GM18858 (cell line): ENCODE data around the gene RYR2.
"Not testable (repeated sequence)": the region's sequence is repeated elsewhere in the genome, so short reads cannot be mapped to it uniquely, and the experiment has no call there.

Experiments
- ATAC-seq: cut with Tn5 transposase; IDR thresholded peaks from one replicate; pipeline ENCODE4 v1.9.1; 2021; ENCODE audit not compliant: unreplicated experiment

The RYR2 gene

GRCh38 chr1:237763751-237764150, 721.8 kb downstream of the RYR2 start:
- ATAC-seq: no peak

GRCh38 chr1:237769916-237770315, 727.9 kb downstream of the RYR2 start:
- no peak for ATAC-seq

- no peak for ATAC-seq
Measured at GRCh38 chr1:237772009-237772408, 730.0 kb downstream of the RYR2 start.

- ATAC-seq: no peak
Measured at GRCh38 chr1:237774246-237774645, 732.3 kb downstream of the RYR2 start.

GRCh38 chr1:237779356-237779755, 737.4 kb downstream of the RYR2 start:
- no peak for ATAC-seq

- no peak for ATAC-seq
Measured at GRCh38 chr1:237786066-237786719, 744.2 kb downstream of the RYR2 start.

- no peak for ATAC-seq
Measured at GRCh38 chr1:237788069-237788468, 746.1 kb downstream of the RYR2 start.

- no peak for ATAC-seq
Measured at GRCh38 chr1:237789619-237790018, 747.6 kb downstream of the RYR2 start.

- ATAC-seq: no peak
Measured at GRCh38 chr1:237791592-237791991, 749.6 kb downstream of the RYR2 start.

- no peak for ATAC-seq
Measured at GRCh38 chr1:237792149-237792548, 750.2 kb downstream of the RYR2 start.

- ATAC-seq: no peak
Measured at GRCh38 chr1:237792726-237793125, 750.7 kb downstream of the RYR2 start.

- no peak for ATAC-seq
Measured at GRCh38 chr1:237794071-237794470, 752.1 kb downstream of the RYR2 start.

GRCh38 chr1:237795558-237795957, 753.6 kb downstream of the RYR2 start:
- ATAC-seq: no peak

GRCh38 chr1:237799762-237800474, 757.9 kb downstream of the RYR2 start:
- peak; percentile 84 for ATAC-seq

- ATAC-seq: no peak
Measured at GRCh38 chr1:237804516-237804915, 762.5 kb downstream of the RYR2 start.

GRCh38 chr1:237809099-237809498, 767.1 kb downstream of the RYR2 start:
- ATAC-seq: no peak

- ATAC-seq: no peak
Measured at GRCh38 chr1:237811633-237812032, 769.6 kb downstream of the RYR2 start.

GRCh38 chr1:237812061-237812460, 770.1 kb downstream of the RYR2 start:
- no peak for ATAC-seq

GRCh38 chr1:237814319-237814924, 772.4 kb downstream of the RYR2 start:
- ATAC-seq: no peak

GRCh38 chr1:237817277-237817676, 775.3 kb downstream of the RYR2 start:
- ATAC-seq: no peak

GRCh38 chr1:237820634-237821033, 778.6 kb downstream of the RYR2 start:
- ATAC-seq: not testable (repeated sequence)

- ATAC-seq: no peak
Measured at GRCh38 chr1:237832858-237833257, 790.9 kb downstream of the RYR2 start.
